OCI-LY7 (cell line): ENCODE measurements around the gene OR1N1. TPM values are rescaled to one million over a fixed set of nuclear protein-coding genes. Genes with fewer than 3 reads are reported as not detected.

ENCODE experiments used
- Bru-seq: library from RNA; stranded (reverse); fragments of 400-500 nt; gene quantifications from one replicate; lab custom pipeline; 2021; lab: Mats Ljungman, UMichigan
- BruChase-seq, 2 experiments: library from RNA; stranded (reverse); fragments of 400-500 nt; gene quantifications; one replicate each; lab custom pipeline; 2021; lab: Mats Ljungman, UMichigan
- BruUV-seq: library from RNA; stranded (reverse); fragments of 400-500 nt; replicated peaks from 2 replicates; lab custom pipeline; 2021; lab: Mats Ljungman, UMichigan
- CTCF ChIA-PET: fragments of 300-600 bp; sonication (Branson Sonifier 250); formaldehyde crosslinking; loops from one replicate; lab custom pipeline; 2022; ENCODE audit warnings: antibody characterized with exemption; ENCODE audit not compliant: unreplicated experiment; lab: Charles Lee
- POLR2A ChIA-PET: fragments of 300-600 bp; sonication (Branson Sonifier 250); formaldehyde crosslinking; loops from one replicate; lab custom pipeline; 2022; ENCODE audit warnings: antibody characterized with exemption; lab: Charles Lee
- DNase-seq: peaks from one replicate; pipeline ENCODE4 v3.0.0-alpha.2; 2015; ENCODE audit warnings: low spot score
- H2AFZ ChIP-seq: fragments of 200-600 bp; sonication (generic), shearing (Covaris generic); 2 replicates; pipeline ENCODE4 v1.6.1; 2014; ENCODE audit warnings: mild to moderate bottlenecking, antibody characterized with exemption, low read length, moderate library complexity
- H3K27ac ChIP-seq: fragments of 200-600 bp; sonication (generic); 2 replicates; pipeline ENCODE4 v1.5.1; 2014; ENCODE audit warnings: mixed run types, low read depth, mild to moderate bottlenecking, moderate library complexity, low read length, inconsistent platforms; ENCODE audit not compliant: poor library complexity, severe bottlenecking
- H3K36me3 ChIP-seq: fragments of 200-600 bp; sonication (generic); 2 replicates; pipeline ENCODE4 v1.6.1; 2014; ENCODE audit warnings: mild to moderate bottlenecking, antibody characterized with exemption, low read length, moderate library complexity, mixed read lengths; ENCODE audit not compliant: insufficient read depth
- H3K4me1 ChIP-seq: fragments of 200-600 bp; sonication (generic); 2 replicates; pipeline ENCODE4 v1.5.1; 2014; ENCODE audit warnings: mild to moderate bottlenecking, low read length; ENCODE audit not compliant: insufficient read depth, poor library complexity, severe bottlenecking
- H3K4me2 ChIP-seq: fragments of 200-600 bp; sonication (generic); 2 replicates; pipeline ENCODE4 v1.6.1; 2014; ENCODE audit warnings: mild to moderate bottlenecking, low read length
- H3K4me3 ChIP-seq: fragments of 200-600 bp; sonication (generic); 2 replicates; pipeline ENCODE4 v1.5.1; 2014; ENCODE audit warnings: mild to moderate bottlenecking, low read depth, low read length; ENCODE audit not compliant: poor library complexity, severe bottlenecking
- H3K79me2 ChIP-seq: fragments of 200-600 bp; sonication (generic); 2 replicates; pipeline ENCODE4 v1.6.1; 2016; ENCODE audit warnings: low read depth, mild to moderate bottlenecking, low read length, moderate library complexity, mixed read lengths; ENCODE audit not compliant: insufficient read depth
- H3K9me2 ChIP-seq: fragments of 200-600 bp; sonication (generic); 2 replicates; pipeline ENCODE4 v1.6.1; 2016; ENCODE audit warnings: mild to moderate bottlenecking, low read length, mixed read lengths; ENCODE audit not compliant: insufficient read depth
- H3K9me3 ChIP-seq: fragments of 200-600 bp; sonication (generic); 2 replicates; pipeline ENCODE4 v1.6.1; 2014; ENCODE audit warnings: mild to moderate bottlenecking, mixed run types, low read length, mixed read lengths
- H4K20me1 ChIP-seq: fragments of 200-600 bp; sonication (generic); 2 replicates; pipeline ENCODE4 v1.6.1; 2014; ENCODE audit warnings: mild to moderate bottlenecking, antibody characterized with exemption, low read length, moderate library complexity, mixed read lengths; ENCODE audit not compliant: insufficient read depth
- EZH2phosphoT487 ChIP-seq: fragments of 200-600 bp; sonication (generic); IDR thresholded peaks from 2 replicates; pipeline ENCODE4 v1.6.1; 2018; ENCODE audit warnings: low read depth, borderline replicate concordance, mild to moderate bottlenecking, mixed run types, antibody characterized with exemption, low read length, moderate library complexity, mixed read lengths
- intact Hi-C: fragments of 100-400 bp; cut with micrococcal nuclease; formaldehyde crosslinking; loops from one replicate; pipeline ENCODE4 v1.10.0; 2022; ENCODE audit not compliant: unreplicated experiment
- long read RNA-seq: library from polyadenylated mRNA; stranded (forward); transcript quantifications from one replicate; pipeline ENCODE4 v2.0.0, GENCODE V29; 2022
- total RNA-seq, 2 experiments: library from RNA; depleted of rRNA in 1 of 2; stranded (reverse); fragments of >200 nt in 1 of 2; shearing (Covaris generic) in 1 of 2; gene quantifications; 2 replicates each; pipeline ENCODE4 v1.2.3, GENCODE V29; 2014 to 2022
- TF ChIP-seq, protein P1 (sequence below): fragments of 200-600 bp; sonication (generic); conservative IDR thresholded peaks from 2 replicates; pipeline ENCODE4 v1.5.1; 2014; ENCODE audit warnings: mild to moderate bottlenecking, antibody characterized with exemption, low read length, moderate library complexity, mixed read lengths

OR1N1 gene, protein sequence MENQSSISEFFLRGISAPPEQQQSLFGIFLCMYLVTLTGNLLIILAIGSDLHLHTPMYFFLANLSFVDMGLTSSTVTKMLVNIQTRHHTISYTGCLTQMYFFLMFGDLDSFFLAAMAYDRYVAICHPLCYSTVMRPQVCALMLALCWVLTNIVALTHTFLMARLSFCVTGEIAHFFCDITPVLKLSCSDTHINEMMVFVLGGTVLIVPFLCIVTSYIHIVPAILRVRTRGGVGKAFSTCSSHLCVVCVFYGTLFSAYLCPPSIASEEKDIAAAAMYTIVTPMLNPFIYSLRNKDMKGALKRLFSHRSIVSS
- total RNA-seq (2014; rRNA removed; shearing (Covaris generic)) (not detected in 2 replicates), total RNA-seq (2022) (not detected in 2 replicates), Bru-seq, nascent RNA (not detected), BruChase-seq, experiment 1, labeled RNA remaining after a 6-hour chase (not detected), BruChase-seq, experiment 2, labeled RNA remaining after a 2-hour chase (not detected)
- long read RNA-seq = 0 reads

- Histone ChIP-seq H3K27ac (no peak within 1 kb of the TSS), H3K4me2 (no peak within 1 kb of the TSS), H3K9me3 (no peaks in the 10 kb centered on the region), H3K79me2 (no peaks in the 10 kb centered on the region), H3K4me1 (no peaks in the 10 kb centered on the region), H2AFZ (no peak within 1 kb of the TSS), H4K20me1 (no peaks in the 10 kb centered on the region), H3K4me3 (no peak within 1 kb of the TSS), H3K9me2 (no peaks in the 10 kb centered on the region), H3K36me3 (no peaks in the 10 kb centered on the region)
- no peak for DNase-seq
- CTCF ChIA-PET = no interaction called here
- POLR2A ChIA-PET = interaction anchor here (0.6 kb wide), 1 partner anchor 275 kb away, joined by 6 read pairs; no protein-coding TSS in a partner anchor
- BruUV-seq = no TSS peak
- TF ChIP-seq EZH2phosphoT487 = no peak
- TF ChIP-seq, protein P1, sequence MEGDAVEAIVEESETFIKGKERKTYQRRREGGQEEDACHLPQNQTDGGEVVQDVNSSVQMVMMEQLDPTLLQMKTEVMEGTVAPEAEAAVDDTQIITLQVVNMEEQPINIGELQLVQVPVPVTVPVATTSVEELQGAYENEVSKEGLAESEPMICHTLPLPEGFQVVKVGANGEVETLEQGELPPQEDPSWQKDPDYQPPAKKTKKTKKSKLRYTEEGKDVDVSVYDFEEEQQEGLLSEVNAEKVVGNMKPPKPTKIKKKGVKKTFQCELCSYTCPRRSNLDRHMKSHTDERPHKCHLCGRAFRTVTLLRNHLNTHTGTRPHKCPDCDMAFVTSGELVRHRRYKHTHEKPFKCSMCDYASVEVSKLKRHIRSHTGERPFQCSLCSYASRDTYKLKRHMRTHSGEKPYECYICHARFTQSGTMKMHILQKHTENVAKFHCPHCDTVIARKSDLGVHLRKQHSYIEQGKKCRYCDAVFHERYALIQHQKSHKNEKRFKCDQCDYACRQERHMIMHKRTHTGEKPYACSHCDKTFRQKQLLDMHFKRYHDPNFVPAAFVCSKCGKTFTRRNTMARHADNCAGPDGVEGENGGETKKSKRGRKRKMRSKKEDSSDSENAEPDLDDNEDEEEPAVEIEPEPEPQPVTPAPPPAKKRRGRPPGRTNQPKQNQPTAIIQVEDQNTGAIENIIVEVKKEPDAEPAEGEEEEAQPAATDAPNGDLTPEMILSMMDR = no peak
- intact Hi-C loops = no loop called here
Measured at GRCh38 chr9:122527193-122527592, at the start of gene OR1N1. Gene OR1N1 (minus strand): TSS chr9:122527293. CDS start chr9:122527293, 0 bp downstream.

DNA sequence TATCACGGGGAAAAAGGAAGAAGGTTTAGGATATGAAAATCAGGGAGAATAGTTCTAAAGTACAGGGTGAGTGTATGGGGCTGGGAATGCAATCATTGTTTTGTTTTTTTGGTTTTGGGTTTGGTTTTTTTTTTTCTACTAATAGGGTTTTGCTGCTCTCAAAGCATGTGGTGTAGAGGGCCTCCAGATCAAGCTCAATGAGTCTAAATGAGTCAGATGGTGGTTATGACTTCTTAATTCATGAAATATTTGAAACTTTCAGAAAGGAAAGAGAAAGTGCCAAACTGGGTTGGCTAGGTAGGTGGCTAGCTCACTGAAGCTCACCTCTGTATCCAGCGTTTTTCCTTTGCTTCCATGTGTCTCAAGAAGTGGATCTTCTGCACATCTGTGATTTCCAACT lies 45.4 kb upstream of the OR1N1 start:
- Histone ChIP-seq H3K4me3 (no peak overlapping the region), H3K36me3 (no peaks in the 10 kb centered on the region), H3K4me1 (no peaks in the 10 kb centered on the region), H3K9me2 (no peaks in the 10 kb centered on the region), H2AFZ (no peak overlapping the region), H3K4me2 (no peak overlapping the region), H3K79me2 (no peaks in the 10 kb centered on the region), H3K9me3 (no peaks in the 10 kb centered on the region), H3K27ac (no peak overlapping the region), H4K20me1 (no peaks in the 10 kb centered on the region)
- TF ChIP-seq EZH2phosphoT487 = no peak
- TF ChIP-seq, protein P1 = no peak
- ChIA-PET POLR2A (no interaction called here), CTCF (no interaction called here)
- BruUV-seq = no TSS peak
- no peak for DNase-seq
- intact Hi-C loops = no loop called here

DNA sequence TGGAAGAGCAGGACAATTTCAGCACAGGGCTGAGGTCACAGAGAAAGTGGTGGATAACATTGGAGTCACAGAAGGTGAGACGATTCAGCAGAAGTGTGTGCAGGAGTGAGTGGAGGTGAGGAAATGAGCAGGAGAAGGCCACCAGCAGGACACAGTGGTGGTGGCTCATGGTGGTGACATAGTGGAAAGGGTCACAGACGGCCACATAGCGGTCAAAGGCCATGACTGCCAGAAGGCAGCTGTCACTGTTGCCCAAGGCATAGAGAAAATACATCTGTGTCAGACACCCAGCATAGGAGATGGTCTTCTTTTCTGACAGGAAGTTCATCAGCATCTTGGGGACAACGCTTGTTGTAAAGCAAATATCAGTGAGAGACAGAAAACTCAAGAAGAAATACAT lies 40.8 kb upstream of the OR1N1 start:
- Histone ChIP-seq H3K4me1 (no peaks in the 10 kb centered on the region), H3K4me3 (no peak overlapping the region), H3K79me2 (no peaks in the 10 kb centered on the region), H3K4me2 (no peak overlapping the region), H2AFZ (no peak overlapping the region), H4K20me1 (no peaks in the 10 kb centered on the region), H3K36me3 (no peaks in the 10 kb centered on the region), H3K27ac (no peak overlapping the region), H3K9me3 (0 out of 2 replicates have a peak, but pooled peaks cover 8% of the 10 kb centered on the region), H3K9me2 (no peaks in the 10 kb centered on the region)
- no TSS peak for BruUV-seq
- ChIA-PET POLR2A (no interaction called here), CTCF (no interaction called here)
- TF ChIP-seq, protein P1 = no peak
- no peak for TF ChIP-seq EZH2phosphoT487
- DNase-seq = no peak
- intact Hi-C loops = no loop called here
